PFSK-1 (cell line): Measurements from ENCODE around the gene ZFYVE21.

Source experiments
- FOXP2 ChIP-seq: optimal IDR thresholded peaks from 2 replicates; pipeline ENCODE3; 2011; ENCODE audit warnings: borderline replicate concordance, control low read depth, inconsistent platforms; ENCODE audit not compliant: insufficient read depth; ENCODE audit errors: extremely low read length, extremely low read depth
- POLR2AphosphoS5 ChIP-seq: IDR thresholded peaks from 2 replicates; pipeline ENCODE4 v1.6.1; 2012; ENCODE audit warnings: low read depth, mild to moderate bottlenecking, control low read depth, low read length, moderate library complexity
- SIN3A ChIP-seq: IDR thresholded peaks from 2 replicates; pipeline ENCODE4 v1.6.1; 2012; ENCODE audit warnings: mild to moderate bottlenecking, low read length, moderate library complexity, borderline replicate concordance; ENCODE audit not compliant: insufficient read depth
- TAF1 ChIP-seq: IDR thresholded peaks from 2 replicates; pipeline ENCODE4 v1.6.1; 2012; ENCODE audit warnings: low read length, control low read depth, borderline replicate concordance; ENCODE audit not compliant: insufficient read depth
- TF ChIP-seq, protein P1 (sequence below), 2 experiments: IDR thresholded peaks; 2 replicates each; pipeline versions ENCODE4 v1.6.1 to v1.8.0; 2011 to 2012; ENCODE audit warnings: low read depth in 2 of 2, low read length in 2 of 2, control low read depth in 1 of 2, inconsistent platforms in 1 of 2, mild to moderate bottlenecking in 1 of 2, moderate library complexity in 1 of 2; ENCODE audit not compliant: insufficient read depth in 1 of 2

DNA sequence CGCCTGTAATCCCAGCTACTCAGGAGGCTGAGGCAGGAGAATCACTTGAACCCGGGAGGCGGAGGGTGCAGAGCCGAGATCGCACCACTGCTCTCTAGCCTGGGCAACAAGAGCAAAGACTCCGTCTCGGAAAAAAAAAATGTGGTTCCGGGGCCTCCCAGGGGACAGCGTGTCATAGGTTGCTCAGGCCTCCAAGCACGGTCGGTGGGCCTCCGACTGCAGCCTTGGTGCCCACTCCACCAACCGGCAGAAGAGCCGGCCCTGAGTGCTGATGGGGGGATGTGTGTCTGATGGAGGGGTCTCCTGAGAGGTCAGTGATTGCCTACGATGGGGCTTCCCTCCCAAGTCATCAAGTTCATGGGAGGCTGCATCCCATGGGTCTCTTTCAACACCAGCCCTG lies 15.9 kb downstream of the ZFYVE21 start:
- TF ChIP-seq, protein P1, sequence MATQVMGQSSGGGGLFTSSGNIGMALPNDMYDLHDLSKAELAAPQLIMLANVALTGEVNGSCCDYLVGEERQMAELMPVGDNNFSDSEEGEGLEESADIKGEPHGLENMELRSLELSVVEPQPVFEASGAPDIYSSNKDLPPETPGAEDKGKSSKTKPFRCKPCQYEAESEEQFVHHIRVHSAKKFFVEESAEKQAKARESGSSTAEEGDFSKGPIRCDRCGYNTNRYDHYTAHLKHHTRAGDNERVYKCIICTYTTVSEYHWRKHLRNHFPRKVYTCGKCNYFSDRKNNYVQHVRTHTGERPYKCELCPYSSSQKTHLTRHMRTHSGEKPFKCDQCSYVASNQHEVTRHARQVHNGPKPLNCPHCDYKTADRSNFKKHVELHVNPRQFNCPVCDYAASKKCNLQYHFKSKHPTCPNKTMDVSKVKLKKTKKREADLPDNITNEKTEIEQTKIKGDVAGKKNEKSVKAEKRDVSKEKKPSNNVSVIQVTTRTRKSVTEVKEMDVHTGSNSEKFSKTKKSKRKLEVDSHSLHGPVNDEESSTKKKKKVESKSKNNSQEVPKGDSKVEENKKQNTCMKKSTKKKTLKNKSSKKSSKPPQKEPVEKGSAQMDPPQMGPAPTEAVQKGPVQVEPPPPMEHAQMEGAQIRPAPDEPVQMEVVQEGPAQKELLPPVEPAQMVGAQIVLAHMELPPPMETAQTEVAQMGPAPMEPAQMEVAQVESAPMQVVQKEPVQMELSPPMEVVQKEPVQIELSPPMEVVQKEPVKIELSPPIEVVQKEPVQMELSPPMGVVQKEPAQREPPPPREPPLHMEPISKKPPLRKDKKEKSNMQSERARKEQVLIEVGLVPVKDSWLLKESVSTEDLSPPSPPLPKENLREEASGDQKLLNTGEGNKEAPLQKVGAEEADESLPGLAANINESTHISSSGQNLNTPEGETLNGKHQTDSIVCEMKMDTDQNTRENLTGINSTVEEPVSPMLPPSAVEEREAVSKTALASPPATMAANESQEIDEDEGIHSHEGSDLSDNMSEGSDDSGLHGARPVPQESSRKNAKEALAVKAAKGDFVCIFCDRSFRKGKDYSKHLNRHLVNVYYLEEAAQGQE (IDR thresholded peaks at IDR 0.05; ENCODE audit: insufficient read depth in 1 of 2, low read depth in 2 of 2, low read length in 2 of 2): no peak
- no peak for TF ChIP-seq POLR2AphosphoS5
- no peak for TF ChIP-seq SIN3A
- TF ChIP-seq FOXP2: no peak
- TF ChIP-seq TAF1: no peak
